Activated CD8-positive, alpha-beta T cell treated with anti-CD3 and anti-CD28 coated beads, Interleukin-2, amount 10 ng/mL, durations not matched to agents 7 days and 5 days (primary cell): Measurements from ENCODE around the gene ARHGAP23. TPM values are rescaled to one million over a fixed set of nuclear protein-coding genes. Genes with fewer than 3 reads are reported as not detected.

Experiments
- ATAC-seq: fragments of 150-1000 bp; cut with Tn5 transposase; one replicate; pipeline ENCODE4 v1.10.0; 2021; ENCODE audit warnings: moderate library complexity
- CTCF ChIA-PET: fragments of 350-600 bp; sonication (Branson Sonifier 250); formaldehyde crosslinking; loops from one replicate; lab custom pipeline; 2021; ENCODE audit warnings: antibody characterized with exemption; lab: Charles Lee
- POLR2A ChIA-PET: fragments of 350-600 bp; sonication (Branson Sonifier 250); formaldehyde crosslinking; loops from one replicate; lab custom pipeline; 2021; ENCODE audit warnings: antibody characterized with exemption; lab: Charles Lee
- DNase-seq: peaks from one replicate; pipeline ENCODE4 v3.0.0-alpha.2; 2020
- H3K27ac Mint-ChIP-seq: one replicate; pipeline ENCODE4 v1.8.0; 2021; ENCODE audit warnings: mild to moderate bottlenecking, mixed read lengths
- H3K27me3 Mint-ChIP-seq: one replicate; pipeline ENCODE4 v1.8.0; 2021; ENCODE audit warnings: low read depth, mixed read lengths
- H3K36me3 Mint-ChIP-seq: one replicate; pipeline ENCODE4 v1.8.0; 2021; ENCODE audit warnings: low read depth, mixed read lengths
- H3K4me1 Mint-ChIP-seq: one replicate; pipeline ENCODE4 v1.8.0; 2021; ENCODE audit warnings: low read depth, mixed read lengths
- H3K4me3 Mint-ChIP-seq: one replicate; pipeline ENCODE4 v1.8.0; 2021; ENCODE audit warnings: mild to moderate bottlenecking, mixed read lengths
- H3K9me3 Mint-ChIP-seq: one replicate; pipeline ENCODE4 v1.8.0; 2022; ENCODE audit warnings: mixed read lengths; ENCODE audit not compliant: insufficient read depth
- total RNA-seq, 2 experiments: library from RNA; stranded (reverse); gene quantifications; one replicate each; pipeline ENCODE4 v1.2.3, GENCODE V29; 2021

Gene ARHGAP23
- total RNA-seq, 2 experiments from 2014 or later = 0.24 to 0.47 TPM

- no peak for ATAC-seq
- H3K9me3 Mint-ChIP-seq = no peaks in the 10 kb centered on the region
- H3K4me1 Mint-ChIP-seq = peaks cover 4% of the 10 kb centered on the region
- H3K36me3 Mint-ChIP-seq = no peaks in the 10 kb centered on the region
- DNase-seq = no peak
- POLR2A ChIA-PET = no interaction called here
- H3K27ac Mint-ChIP-seq = peak overlapping the region; percentile 6
- CTCF ChIA-PET = no interaction called here
- peaks cover 8% of the 10 kb centered on the region for H3K27me3 Mint-ChIP-seq
- H3K4me3 Mint-ChIP-seq = no peak overlapping the region
Measured at GRCh38 chr17:38447502-38448085, 19.3 kb downstream of the ARHGAP23 start.

GRCh38 chr17:38448208-38448771 is 20.0 kb downstream of the ARHGAP23 start:
- ChIA-PET CTCF (no interaction called here), POLR2A (no interaction called here)
- DNase-seq = no peak
- H3K4me3 Mint-ChIP-seq = no peak overlapping the region
- H3K4me1 Mint-ChIP-seq = peaks cover 10% of the 10 kb centered on the region
- H3K9me3 Mint-ChIP-seq = no peaks in the 10 kb centered on the region
- H3K27me3 Mint-ChIP-seq = peaks cover 15% of the 10 kb centered on the region
- no peaks in the 10 kb centered on the region for H3K36me3 Mint-ChIP-seq
- no peak overlapping the region for H3K27ac Mint-ChIP-seq
- ATAC-seq = no peak

GRCh38 chr17:38449364-38449763 is 21.1 kb downstream of the ARHGAP23 start:
- Mint-ChIP-seq H3K4me1 (peaks cover 6% of the 10 kb centered on the region), H3K27ac (no peak overlapping the region), H3K27me3 (peaks cover 20% of the 10 kb centered on the region), H3K9me3 (no peaks in the 10 kb centered on the region), H3K36me3 (no peaks in the 10 kb centered on the region), H3K4me3 (no peak overlapping the region)
- DNase-seq (no peak), ATAC-seq (no peak)
- POLR2A ChIA-PET = no interaction called here
- CTCF ChIA-PET = interaction anchor here (0.6 kb wide), 1 partner anchor 73 kb away, joined by 3 read pairs; no protein-coding TSS in a partner anchor

DNA sequence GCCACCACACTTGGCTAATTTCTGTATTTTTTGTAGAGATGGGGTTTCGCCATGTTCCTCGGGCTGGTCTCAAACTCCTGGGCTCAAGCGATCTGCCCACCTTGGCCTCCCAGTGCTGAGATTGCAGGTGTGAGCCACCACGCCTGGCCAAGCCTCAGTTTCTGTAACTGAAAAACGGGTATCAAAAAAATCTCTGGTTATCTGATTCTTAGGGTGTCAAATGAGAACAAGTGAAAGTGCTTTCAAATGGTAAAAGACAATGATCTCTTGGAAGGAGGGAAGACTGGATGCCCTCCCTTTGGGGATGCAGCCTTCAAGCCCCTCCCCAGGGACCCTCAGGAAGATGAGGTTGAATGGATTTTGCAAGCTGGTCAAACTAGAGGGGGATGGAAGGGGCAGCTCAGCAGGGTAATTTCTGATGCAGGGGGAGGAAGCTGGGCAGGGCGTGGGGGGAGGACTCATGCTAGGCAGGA is 22.3 kb downstream of the ARHGAP23 start:
- H3K27ac Mint-ChIP-seq = no peak overlapping the region
- peaks cover 13% of the 10 kb centered on the region for H3K4me1 Mint-ChIP-seq
- no peaks in the 10 kb centered on the region for H3K36me3 Mint-ChIP-seq
- H3K27me3 Mint-ChIP-seq = peaks cover 29% of the 10 kb centered on the region
- no peak for ATAC-seq
- H3K9me3 Mint-ChIP-seq = no peaks in the 10 kb centered on the region
- no peak for DNase-seq
- CTCF ChIA-PET = no interaction called here
- H3K4me3 Mint-ChIP-seq = no peak overlapping the region
- POLR2A ChIA-PET = interaction anchor here (1.0 kb wide), 1 partner anchor 12 kb away, joined by 3 read pairs; no protein-coding TSS in a partner anchor

GRCh38 chr17:38451030-38451839 is 23.0 kb downstream of the ARHGAP23 start:
- Mint-ChIP-seq H3K4me3 (no peak overlapping the region), H3K9me3 (no peaks in the 10 kb centered on the region), H3K27me3 (peaks cover 31% of the 10 kb centered on the region), H3K27ac (no peak overlapping the region), H3K4me1 (peaks cover 13% of the 10 kb centered on the region), H3K36me3 (no peaks in the 10 kb centered on the region)
- ATAC-seq (no peak), DNase-seq (no peak)
- CTCF ChIA-PET = interaction anchor here (1.5 kb wide), 1 partner anchor 27 kb away, joined by 4 read pairs; no protein-coding TSS in a partner anchor
- POLR2A ChIA-PET = interaction anchor here (1.0 kb wide), 1 partner anchor 12 kb away, joined by 3 read pairs; no protein-coding TSS in a partner anchor

DNA sequence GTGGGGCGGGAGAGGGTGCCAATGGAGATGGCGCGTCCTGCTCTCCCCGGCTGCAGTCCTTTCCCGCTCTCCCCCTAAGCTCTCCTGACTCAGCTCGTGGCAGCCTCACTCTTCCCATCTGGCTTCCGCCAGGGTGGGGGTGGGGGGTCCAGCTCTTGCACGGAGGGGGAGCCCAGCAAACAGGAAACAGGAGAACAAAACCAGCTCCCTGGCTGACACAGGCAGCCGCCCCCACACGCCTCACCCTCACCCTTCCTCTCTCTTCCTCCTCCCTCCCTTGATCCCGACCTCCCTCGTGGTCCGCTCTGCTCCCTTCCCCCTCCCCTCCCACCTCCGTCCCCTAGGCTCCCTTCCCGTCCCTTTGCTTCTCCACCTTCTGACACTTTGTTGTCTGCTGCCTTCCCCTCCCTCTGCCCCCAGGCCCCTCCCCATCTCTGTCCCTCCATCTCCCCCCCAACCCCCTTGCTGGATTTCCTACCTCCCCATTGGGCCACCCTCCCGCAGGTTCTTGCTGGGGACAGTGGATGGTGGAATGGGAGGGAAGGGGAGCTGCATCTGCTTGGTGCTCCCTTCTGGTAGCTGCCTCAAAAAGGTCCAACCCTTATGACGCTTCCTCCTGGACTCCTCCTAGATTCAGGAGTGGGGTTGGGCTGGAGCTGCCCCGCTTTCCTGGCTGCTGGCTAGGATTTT is 23.7 kb downstream of the ARHGAP23 start:
- H3K27ac Mint-ChIP-seq = no peak overlapping the region
- POLR2A ChIA-PET = no interaction called here
- H3K4me1 Mint-ChIP-seq = peaks cover 13% of the 10 kb centered on the region
- H3K36me3 Mint-ChIP-seq = no peaks in the 10 kb centered on the region
- ATAC-seq (no peak), DNase-seq (no peak)
- H3K9me3 Mint-ChIP-seq = no peaks in the 10 kb centered on the region
- CTCF ChIA-PET = interaction anchor here (1.5 kb wide), 2 partner anchors 28 to 106 kb away, joined by 3 to 4 read pairs; no protein-coding TSS in a partner anchor
- H3K27me3 Mint-ChIP-seq = peaks cover 35% of the 10 kb centered on the region
- no peak overlapping the region for H3K4me3 Mint-ChIP-seq

DNA sequence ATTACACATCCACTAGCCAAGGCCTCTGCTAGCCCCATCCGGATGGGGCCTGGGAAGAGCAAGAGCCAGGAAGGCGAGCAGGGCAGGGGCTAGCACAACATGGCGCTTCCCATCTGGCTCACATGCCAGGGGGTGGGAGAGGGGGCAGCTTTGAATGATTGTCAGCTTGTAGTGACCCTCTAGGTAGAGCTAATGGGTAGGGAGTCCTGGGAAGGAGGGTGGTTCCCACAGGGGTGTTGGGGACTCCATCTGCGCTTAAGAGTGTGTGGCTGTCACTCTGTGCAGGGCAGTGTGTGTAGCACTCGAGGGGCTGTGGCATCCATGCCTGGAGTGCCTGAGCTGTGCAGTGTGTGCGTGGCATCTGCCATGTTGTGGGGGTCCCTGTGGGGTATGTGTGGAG is 24.5 kb downstream of the ARHGAP23 start:
- ATAC-seq (no peak), DNase-seq (no peak)
- Mint-ChIP-seq H3K4me3 (no peak overlapping the region), H3K36me3 (no peaks in the 10 kb centered on the region), H3K27ac (no peak overlapping the region), H3K27me3 (peaks cover 40% of the 10 kb centered on the region), H3K4me1 (peaks cover 13% of the 10 kb centered on the region), H3K9me3 (no peaks in the 10 kb centered on the region)
- ChIA-PET CTCF (interaction anchor here (1.5 kb wide), 1 partner anchor 105 kb away, joined by 3 read pairs; no protein-coding TSS in a partner anchor), POLR2A (no interaction called here)

DNA sequence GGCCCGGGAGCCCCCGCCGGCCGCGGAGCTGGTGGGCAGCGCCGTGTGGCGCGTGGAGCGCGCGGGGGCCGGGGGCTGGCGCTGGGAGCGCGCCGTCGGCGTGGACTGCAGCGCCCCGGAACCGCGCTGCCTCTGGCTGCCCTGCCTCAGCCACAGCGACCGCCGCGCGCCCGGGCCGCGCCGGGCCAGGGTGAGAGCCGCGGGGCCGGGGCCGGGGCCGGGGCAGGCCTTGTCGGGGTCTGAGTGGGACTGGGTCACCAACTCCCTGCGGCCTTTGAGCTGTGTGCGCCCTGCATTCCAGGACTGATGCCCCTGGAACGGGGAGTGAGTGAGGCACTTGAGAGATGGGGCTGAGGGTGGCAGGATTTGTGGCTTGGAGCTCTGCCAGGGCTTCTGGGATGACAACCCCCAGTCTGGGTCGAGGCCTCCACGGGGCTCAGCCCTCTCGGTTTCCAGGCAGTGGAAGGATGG is 25.7 kb downstream of the ARHGAP23 start:
- CTCF ChIA-PET = no interaction called here
- H3K4me3 Mint-ChIP-seq = no peak overlapping the region
- peaks cover 40% of the 10 kb centered on the region for H3K27me3 Mint-ChIP-seq

GRCh38 chr17:38454532-38454931 is 26.3 kb downstream of the ARHGAP23 start:
- peaks cover 40% of the 10 kb centered on the region for H3K27me3 Mint-ChIP-seq
- H3K36me3 Mint-ChIP-seq = no peaks in the 10 kb centered on the region
- H3K4me1 Mint-ChIP-seq = peaks cover 13% of the 10 kb centered on the region
- DNase-seq = no peak
- ATAC-seq = no peak
- H3K4me3 Mint-ChIP-seq = no peak overlapping the region
- H3K9me3 Mint-ChIP-seq = no peaks in the 10 kb centered on the region
- ChIA-PET CTCF (no interaction called here), POLR2A (no interaction called here)
- no peak overlapping the region for H3K27ac Mint-ChIP-seq

More for the DNA sequence above, 25.7 kb downstream of the ARHGAP23 start:
- no peak for ATAC-seq
- DNase-seq = no peak
- H3K9me3 Mint-ChIP-seq = no peaks in the 10 kb centered on the region
- no peaks in the 10 kb centered on the region for H3K36me3 Mint-ChIP-seq
- POLR2A ChIA-PET = no interaction called here
- H3K4me1 Mint-ChIP-seq = peaks cover 13% of the 10 kb centered on the region
- H3K27ac Mint-ChIP-seq = no peak overlapping the region

GRCh38 chr17:38455288-38455915 is 27.1 kb downstream of the ARHGAP23 start:
- DNase-seq = no peak
- H3K36me3 Mint-ChIP-seq = no peaks in the 10 kb centered on the region
- ChIA-PET CTCF (interaction anchor here (1.6 kb wide), 1 partner anchor 212 kb away, joined by 7 read pairs; no protein-coding TSS in a partner anchor), POLR2A (no interaction called here)
- no peak for ATAC-seq
- no peaks in the 10 kb centered on the region for H3K9me3 Mint-ChIP-seq
- no peak overlapping the region for H3K4me3 Mint-ChIP-seq
- peaks cover 13% of the 10 kb centered on the region for H3K4me1 Mint-ChIP-seq
- peaks cover 43% of the 10 kb centered on the region for H3K27me3 Mint-ChIP-seq
- H3K27ac Mint-ChIP-seq = no peak overlapping the region
